CD14-positive monocyte (primary cell): ENCODE measurements around the gene CDH18. TPM values are rescaled to one million over a fixed set of nuclear protein-coding genes. Genes with fewer than 3 reads are reported as not detected.

ENCODE experiments used
- DNase-seq, 3 donors: peaks; one replicate each; pipeline ENCODE4 v3.0.0-alpha.2; 2011 to 2022
- H2AFZ ChIP-seq: 2 replicates; pipeline ENCODE4 v1.6.0; 2012; ENCODE audit warnings: mild to moderate bottlenecking, low read depth, low read length, inconsistent platforms; ENCODE audit not compliant: insufficient read depth, poor library complexity, severe bottlenecking
- H3K27ac ChIP-seq, 2 donors: 1 replicate in 1 of 2; 2 replicates in 1 of 2; pipeline ENCODE4 v1.5.1; 2012 to 2013; ENCODE audit warnings: low read length in 2 of 2, control low read depth in 1 of 2, inconsistent platforms in 1 of 2, low read depth in 1 of 2, mild to moderate bottlenecking in 1 of 2
- H3K27me3 ChIP-seq, 2 donors: one replicate each; pipeline versions ENCODE4 v1.6.0 to v1.6.1; 2011 to 2013; ENCODE audit warnings: low read length in 2 of 2; ENCODE audit not compliant: control insufficient read depth in 2 of 2, insufficient read depth in 2 of 2
- H3K36me3 ChIP-seq, 2 donors: replicated peaks in 1 of 2; 1 replicate in 1 of 2; 2 replicates in 1 of 2; pipeline versions ENCODE4 v1.5.1 to v1.6.1; 2012 to 2013; ENCODE audit warnings: low read length in 2 of 2, control low read depth in 1 of 2, inconsistent platforms in 1 of 2, mild to moderate bottlenecking in 1 of 2; ENCODE audit not compliant: insufficient read depth in 2 of 2, control insufficient read depth in 1 of 2
- H3K4me1 ChIP-seq, 2 donors: 1 replicate in 1 of 2; 2 replicates in 1 of 2; pipeline versions ENCODE4 v1.5.1 to v1.6.1; 2012 to 2013; ENCODE audit warnings: low read length in 2 of 2, control low read depth in 1 of 2, inconsistent platforms in 1 of 2, mild to moderate bottlenecking in 1 of 2, moderate library complexity in 1 of 2; ENCODE audit not compliant: insufficient read depth in 2 of 2, control insufficient read depth in 1 of 2
- H3K4me2 ChIP-seq: replicated peaks from 2 replicates; pipeline ENCODE3; 2012; ENCODE audit warnings: low read length, moderate library complexity, mild to moderate bottlenecking; ENCODE audit not compliant: poor library complexity, severe bottlenecking; ENCODE audit errors: extremely low read depth
- H3K4me3 ChIP-seq, 3 experiments: fragments of 200-600 bp in 1 of 3; sonication (generic) in 1 of 3; replicated peaks in 1 of 3; 1 replicate in 2 of 3; 2 replicates in 1 of 3; pipeline ENCODE4 v1.5.1; 2011 to 2013; ENCODE audit warnings: low read length in 3 of 3, mild to moderate bottlenecking in 3 of 3, control low read depth in 2 of 3, low read depth in 2 of 3, inconsistent platforms in 1 of 3, moderate library complexity in 1 of 3
- H3K79me2 ChIP-seq: 2 replicates; pipeline ENCODE4 v1.6.0; 2012; ENCODE audit warnings: mild to moderate bottlenecking, control low read depth, inconsistent platforms, low read length, moderate library complexity; ENCODE audit not compliant: insufficient read depth
- H3K9ac ChIP-seq: 2 replicates; pipeline ENCODE4 v1.6.0; 2017; ENCODE audit warnings: low read length, mild to moderate bottlenecking; ENCODE audit not compliant: insufficient read depth, poor library complexity, severe bottlenecking
- H3K9me3 ChIP-seq, 2 donors: replicated peaks in 1 of 2; 1 replicate in 1 of 2; 2 replicates in 1 of 2; pipeline versions ENCODE4 v1.5.1 to v1.6.1; 2012 to 2013; ENCODE audit warnings: low read length in 2 of 2, control low read depth in 1 of 2; ENCODE audit not compliant: control insufficient read depth in 1 of 2, insufficient read depth in 1 of 2
- H4K20me1 ChIP-seq: 2 replicates; pipeline ENCODE4 v1.6.0; 2012; ENCODE audit warnings: mild to moderate bottlenecking, low read length, control low read depth, moderate library complexity; ENCODE audit not compliant: insufficient read depth
- H3K27ac Mint-ChIP-seq, 7 donors: one replicate each; pipeline ENCODE4 v1.8.0; 2020; ENCODE audit warnings: mild to moderate bottlenecking in 7 of 7, mixed read lengths in 7 of 7, moderate library complexity in 6 of 7, inconsistent platforms in 2 of 7
- H3K27me3 Mint-ChIP-seq, 3 donors: one replicate each; pipeline ENCODE4 v1.8.0; 2021 to 2022; ENCODE audit warnings: low read depth in 3 of 3, mild to moderate bottlenecking in 3 of 3, mixed read lengths in 3 of 3, moderate library complexity in 3 of 3, inconsistent platforms in 1 of 3
- H3K36me3 Mint-ChIP-seq, 2 donors: one replicate each; pipeline ENCODE4 v1.8.0; 2020; ENCODE audit warnings: mixed read lengths in 2 of 2, inconsistent platforms in 1 of 2, mild to moderate bottlenecking in 1 of 2
- H3K4me1 Mint-ChIP-seq: one replicate; pipeline ENCODE4 v1.8.0; 2020; ENCODE audit warnings: mild to moderate bottlenecking, mixed read lengths
- H3K4me3 Mint-ChIP-seq, 2 donors: one replicate each; pipeline ENCODE4 v1.8.0; 2020; ENCODE audit warnings: mild to moderate bottlenecking in 2 of 2, mixed read lengths in 2 of 2, moderate library complexity in 1 of 2
- H3K9me3 Mint-ChIP-seq, 7 donors: one replicate each; pipeline ENCODE4 v1.8.0; 2020 to 2022; ENCODE audit warnings: mixed read lengths in 7 of 7, mild to moderate bottlenecking in 6 of 7, moderate library complexity in 6 of 7, inconsistent platforms in 2 of 7
- CTCF ChIP-seq: fragments of 200-600 bp; IDR thresholded peaks from one replicate; pipeline ENCODE4 v1.8.0; 2022; ENCODE audit warnings: antibody characterized with exemption, mild to moderate bottlenecking
- WGBS: methylation state at CpG from one replicate; pipeline ENCODE4 v1.1.5; 2013; ENCODE audit warnings: missing lambda C conversion rate; ENCODE audit not compliant: insufficient coverage; 5-methylcytosine and 5-hydroxymethylcytosine counted together
- intact Hi-C, 2 donors: fragments of 100-400 bp; cut with micrococcal nuclease; formaldehyde crosslinking; loops; one replicate each; pipeline versions ENCODE4 v1.15.0 to v1.15.1; 2023
- polyA plus RNA-seq, 3 donors: library from polyadenylated mRNA; depleted of rRNA in 1 of 3; unstranded in 2 of 3; stranded (reverse) in 1 of 3; fragments of 300-500 nt in 2 of 3; fragments of >200 nt in 1 of 3; fragmentation: Illumina TruSeq in 2 of 3; gene quantifications; 1 replicate in 2 of 3; 2 replicates in 1 of 3; pipeline ENCODE4 v1.2.3, GENCODE V29; 2012 to 2021

Gene CDH18
- polyA plus RNA-seq, 3 donors: not detected

GRCh38 chr5:19655627-19656026 is 332.4 kb downstream of the CDH18 start:
- no CpG with 5 or more reads among the region's 2 CpGs for WGBS
- intact Hi-C loops: no loop called here

GRCh38 chr5:19638461-19638860 is 349.5 kb downstream of the CDH18 start:
- H3K4me2 ChIP-seq: no peak overlapping the region
- intact Hi-C loops: no loop called here
- no CpG with 5 or more reads among the region's 4 CpGs for WGBS
- no peak overlapping the region for H2AFZ ChIP-seq
- no peaks in the 10 kb centered on the region for H3K36me3 ChIP-seq
- H3K27me3 Mint-ChIP-seq: peaks cover 0 to 3% (median 0%) of the 10 kb centered on the region in 3 donors
- H3K4me1 Mint-ChIP-seq: no peaks in the 10 kb centered on the region
- H3K4me3 Mint-ChIP-seq: no peak overlapping the region
- no peaks in the 10 kb centered on the region for H3K4me1 ChIP-seq
- H4K20me1 ChIP-seq: no peaks in the 10 kb centered on the region
- DNase-seq: no peak
- peaks cover 0 to 6% (median 0%) of the 10 kb centered on the region in 7 donors for H3K9me3 Mint-ChIP-seq
- H3K27ac ChIP-seq: no peak overlapping the region
- no peak for TF ChIP-seq CTCF
- H3K9me3 ChIP-seq: peaks cover 6 to 14% of the 10 kb centered on the region in 2 donors
- no peaks in the 10 kb centered on the region for H3K79me2 ChIP-seq
- H3K36me3 Mint-ChIP-seq: no peaks in the 10 kb centered on the region
- H3K9ac ChIP-seq: no peak overlapping the region
- no peaks in the 10 kb centered on the region for H3K27me3 ChIP-seq
- no peak overlapping the region for H3K4me3 ChIP-seq
- H3K27ac Mint-ChIP-seq: no peak overlapping the region

More at GRCh38 chr5:19655627-19656026, 332.4 kb downstream of the CDH18 start:
- H3K4me1 ChIP-seq: no peaks in the 10 kb centered on the region
- H3K4me3 ChIP-seq: no peak overlapping the region
- H3K36me3 Mint-ChIP-seq: no peaks in the 10 kb centered on the region
- no peak for TF ChIP-seq CTCF
- H3K79me2 ChIP-seq: no peaks in the 10 kb centered on the region
- H3K4me1 Mint-ChIP-seq: no peaks in the 10 kb centered on the region
- no peak overlapping the region for H3K4me2 ChIP-seq
- no peak overlapping the region for H2AFZ ChIP-seq
- no peak overlapping the region for H3K27ac ChIP-seq
- H3K9me3 ChIP-seq: no peaks in the 10 kb centered on the region
- H4K20me1 ChIP-seq: no peaks in the 10 kb centered on the region
- H3K27ac Mint-ChIP-seq: no peak overlapping the region
- H3K27me3 ChIP-seq: no peaks in the 10 kb centered on the region
- H3K9ac ChIP-seq: no peak overlapping the region
- no peak overlapping the region for H3K4me3 Mint-ChIP-seq
- no peaks in the 10 kb centered on the region for H3K36me3 ChIP-seq
- H3K27me3 Mint-ChIP-seq: no peaks in the 10 kb centered on the region
- peaks cover 0 to 4% (median 2%) of the 10 kb centered on the region in 7 donors for H3K9me3 Mint-ChIP-seq
- DNase-seq: no peak
